Lung (tissue), 12 donors: Measurements from ENCODE around the gene GABBR2. TPM values are rescaled to one million over a fixed set of nuclear protein-coding genes. Genes with fewer than 3 reads are reported as not detected.

Source experiments
- ATAC-seq: fragments of 200-7000 bp; cut with Tn5 transposase; one replicate; pipeline ENCODE4 v1.9.1; 2020; ENCODE audit warnings: moderate number of reproducible peaks; ENCODE audit not compliant: insufficient read depth, low FRiP score
- DNase-seq, 3 donors: peaks; one replicate each; pipeline ENCODE4 v3.0.0-alpha.2; 2013 to 2017
- H3K27ac ChIP-seq, 2 donors: one replicate each; pipeline ENCODE4 v1.5.1; 2013; ENCODE audit warnings: mild to moderate bottlenecking in 2 of 2, moderate library complexity in 2 of 2, control low read depth in 1 of 2, inconsistent platforms in 1 of 2, low read depth in 1 of 2, low read length in 1 of 2
- H3K27me3 ChIP-seq, 3 donors: one replicate each; pipeline ENCODE4 v1.5.1; 2013; ENCODE audit warnings: low read length in 2 of 3; ENCODE audit not compliant: control insufficient read depth in 3 of 3, insufficient read depth in 3 of 3
- H3K36me3 ChIP-seq, 4 donors: one replicate each; pipeline ENCODE4 v1.5.1; 2013; ENCODE audit warnings: low read length in 4 of 4, mild to moderate bottlenecking in 1 of 4, moderate library complexity in 1 of 4; ENCODE audit not compliant: control insufficient read depth in 4 of 4, insufficient read depth in 4 of 4
- H3K4me1 ChIP-seq, 5 donors: one replicate each; pipeline ENCODE4 v1.5.1; 2013; ENCODE audit warnings: low read length in 5 of 5, mild to moderate bottlenecking in 2 of 5, moderate library complexity in 1 of 5; ENCODE audit not compliant: control insufficient read depth in 5 of 5, insufficient read depth in 5 of 5
- H3K4me3 ChIP-seq: one replicate; pipeline ENCODE4 v1.5.1; 2013; ENCODE audit warnings: mild to moderate bottlenecking, control low read depth, moderate library complexity
- H3K9ac ChIP-seq, 2 donors: one replicate each; pipeline ENCODE4 v1.5.1; 2013; ENCODE audit warnings: low read length in 2 of 2, control low read depth in 1 of 2; ENCODE audit not compliant: insufficient read depth in 1 of 2
- H3K9me3 ChIP-seq, 4 donors: one replicate each; pipeline ENCODE4 v1.5.1; 2013; ENCODE audit warnings: low read length in 3 of 4, mild to moderate bottlenecking in 1 of 4, moderate library complexity in 1 of 4; ENCODE audit not compliant: control insufficient read depth in 4 of 4, insufficient read depth in 3 of 4
- CTCF ChIP-seq: IDR thresholded peaks from 2 replicates; pipeline ENCODE4 v1.5.1; 2012; ENCODE audit warnings: mild to moderate bottlenecking; ENCODE audit errors: control extremely low read depth, extremely low read depth
- WGBS, 2 donors: extraction: QIAGEN DNeasy Blood & Tissue Kit; methylation state at CpG; one replicate each; pipeline ENCODE4 v1.1.7; 2013; 5-methylcytosine and 5-hydroxymethylcytosine counted together
- polyA plus RNA-seq, 2 donors: library from polyadenylated mRNA; stranded (reverse); fragments of 200-250 nt; gene quantifications; one replicate each; pipeline ENCODE4 v1.2.1, GENCODE V29; 2013
- total RNA-seq, 2 donors: library from RNA; depleted of rRNA in 1 of 2; stranded (reverse); fragments of >200 nt in 1 of 2; gene quantifications; one replicate each; pipeline ENCODE4 v1.2.1, GENCODE V29; 2014 to 2021
- donor health status: control.
- donor health status: control.
- donor health status: Bipolar disorder and iron deficiency.
- donor health status: healthy.
- donor health status: DM: yes; HTN: yes; CAD: no.

Gene GABBR2
- total and polyA plus RNA-seq, 4 donors: 0.40 to 1.8 (median 0.64) TPM

- H3K36me3 ChIP-seq: no peaks in the 10 kb centered on the region
- no peak overlapping the region for H3K9ac ChIP-seq
- H3K4me3 ChIP-seq: no peak overlapping the region
- 70 to 78% methylated on average over 4 of the region's 4 CpGs for WGBS, 2 donors
- H3K27me3 ChIP-seq: no peaks in the 10 kb centered on the region
- DNase-seq: no peak
- H3K4me1 ChIP-seq: peaks cover 0 to 6% (median 0%) of the 10 kb centered on the region in 5 donors
- no peak for ATAC-seq
- no peak overlapping the region for H3K27ac ChIP-seq
- H3K9me3 ChIP-seq: no peaks in the 10 kb centered on the region
- no peak for TF ChIP-seq CTCF
Measured at GRCh38 chr9:98329904-98330303, 378.8 kb downstream of the GABBR2 start.

- whole genome bisulfite sequencing, 2 donors: 80 to 83% methylated on average over 6 of the region's 6 CpGs
- no peak for TF ChIP-seq CTCF
- H3K4me1 ChIP-seq: peaks cover 0 to 6% (median 0%) of the 10 kb centered on the region in 5 donors
Measured at GRCh38 chr9:98329281-98329680, 379.5 kb downstream of the GABBR2 start.

GRCh38 chr9:98328770-98329169, 380.0 kb downstream of the GABBR2 start:
- no peak overlapping the region for H3K27ac ChIP-seq
- H3K9ac ChIP-seq: no peak overlapping the region
- no peaks in the 10 kb centered on the region for H3K9me3 ChIP-seq
- 79 to 88% methylated on average over 4 of the region's 4 CpGs for WGBS, 2 donors
- peaks cover 0 to 9% (median 0%) of the 10 kb centered on the region in 5 donors for H3K4me1 ChIP-seq
- DNase-seq (no peak), ATAC-seq (no peak)
- H3K27me3 ChIP-seq: no peaks in the 10 kb centered on the region
- H3K36me3 ChIP-seq: no peaks in the 10 kb centered on the region
- TF ChIP-seq CTCF: no peak
- H3K4me3 ChIP-seq: no peak overlapping the region

More at GRCh38 chr9:98329281-98329680, 379.5 kb downstream of the GABBR2 start:
- no peak for ATAC-seq
- no peaks in the 10 kb centered on the region for H3K9me3 ChIP-seq
- H3K9ac ChIP-seq: no peak overlapping the region
- no peaks in the 10 kb centered on the region for H3K36me3 ChIP-seq
- H3K4me3 ChIP-seq: no peak overlapping the region
- no peak for DNase-seq
- H3K27ac ChIP-seq: no peak overlapping the region
- no peaks in the 10 kb centered on the region for H3K27me3 ChIP-seq

GRCh38 chr9:98328141-98328540, 380.6 kb downstream of the GABBR2 start:
- Histone ChIP-seq H3K9ac (no peak overlapping the region), H3K27ac (no peak overlapping the region), H3K9me3 (no peaks in the 10 kb centered on the region), H3K36me3 (no peaks in the 10 kb centered on the region), H3K4me3 (no peak overlapping the region), H3K27me3 (no peaks in the 10 kb centered on the region), H3K4me1 (peaks cover 0 to 10% (median 0%) of the 10 kb centered on the region in 5 donors)
- ATAC-seq: no peak
- DNase-seq: no peak
- WGBS, 2 donors: 81 to 91% methylated on average over 7 of the region's 7 CpGs
- no peak for TF ChIP-seq CTCF
